ENCODE measurements around the gene SLC25A31.
A peak's percentile ranks its signal among the peaks of the same experiment; 100 is the strongest.

The SLC25A31 gene

DNA sequence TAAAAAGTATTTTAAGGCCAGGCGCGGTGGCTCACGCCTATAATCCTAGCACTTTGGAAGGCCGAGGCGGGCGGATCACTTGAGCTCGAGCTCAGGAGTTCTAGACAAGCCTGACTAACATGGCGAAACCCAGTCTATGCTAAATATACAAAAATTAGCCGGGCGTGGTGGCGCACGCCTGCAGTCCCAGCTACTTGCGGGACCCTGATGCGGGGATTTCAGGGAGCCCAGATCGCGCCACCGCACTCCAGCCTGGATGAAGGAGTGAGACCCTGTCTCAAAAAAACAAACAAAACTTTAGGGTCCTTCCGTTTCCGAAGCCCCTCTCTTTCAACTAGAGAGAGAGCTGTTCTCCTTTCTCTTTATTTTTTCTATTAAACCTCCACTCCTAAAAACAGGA is 1.2 kb downstream of the SLC25A31 start:
- H3K4me3 ChIP-seq (replicated peaks; ENCODE audit: low read depth, low read length), result no peak overlapping the region
- TF ChIP-seq, protein P1, sequence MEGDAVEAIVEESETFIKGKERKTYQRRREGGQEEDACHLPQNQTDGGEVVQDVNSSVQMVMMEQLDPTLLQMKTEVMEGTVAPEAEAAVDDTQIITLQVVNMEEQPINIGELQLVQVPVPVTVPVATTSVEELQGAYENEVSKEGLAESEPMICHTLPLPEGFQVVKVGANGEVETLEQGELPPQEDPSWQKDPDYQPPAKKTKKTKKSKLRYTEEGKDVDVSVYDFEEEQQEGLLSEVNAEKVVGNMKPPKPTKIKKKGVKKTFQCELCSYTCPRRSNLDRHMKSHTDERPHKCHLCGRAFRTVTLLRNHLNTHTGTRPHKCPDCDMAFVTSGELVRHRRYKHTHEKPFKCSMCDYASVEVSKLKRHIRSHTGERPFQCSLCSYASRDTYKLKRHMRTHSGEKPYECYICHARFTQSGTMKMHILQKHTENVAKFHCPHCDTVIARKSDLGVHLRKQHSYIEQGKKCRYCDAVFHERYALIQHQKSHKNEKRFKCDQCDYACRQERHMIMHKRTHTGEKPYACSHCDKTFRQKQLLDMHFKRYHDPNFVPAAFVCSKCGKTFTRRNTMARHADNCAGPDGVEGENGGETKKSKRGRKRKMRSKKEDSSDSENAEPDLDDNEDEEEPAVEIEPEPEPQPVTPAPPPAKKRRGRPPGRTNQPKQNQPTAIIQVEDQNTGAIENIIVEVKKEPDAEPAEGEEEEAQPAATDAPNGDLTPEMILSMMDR (IDR thresholded peaks at IDR 0.05; ENCODE audit: low read length, missing control alignments), result no peak
- no peak for DNase-seq (ENCODE audit: low read depth)

GRCh38 chr4:127732623-127733328 is 2.6 kb downstream of the SLC25A31 start:
- TF ChIP-seq, protein P1 (IDR thresholded peaks at IDR 0.05; ENCODE audit: low read length, missing control alignments), result peak; percentile 60
- peak; percentile 69 for DNase-seq (ENCODE audit: low read depth)
- H3K4me3 ChIP-seq (replicated peaks; ENCODE audit: low read depth, low read length), result no peak overlapping the region

- DNase-seq (ENCODE audit: low read depth), result no peak
- no peak overlapping the region for H3K4me3 ChIP-seq (replicated peaks; ENCODE audit: low read depth, low read length)
- TF ChIP-seq, protein P1 (IDR thresholded peaks at IDR 0.05; ENCODE audit: low read length, missing control alignments), result no peak
Measured at GRCh38 chr4:127734976-127735375, 4.8 kb downstream of the SLC25A31 start.

- H3K4me3 ChIP-seq (replicated peaks; ENCODE audit: low read depth, low read length), result no peak overlapping the region
- DNase-seq (ENCODE audit: low read depth), result no peak
- TF ChIP-seq, protein P1 (IDR thresholded peaks at IDR 0.05; ENCODE audit: low read length, missing control alignments), result no peak
Measured at GRCh38 chr4:127737295-127737694, 7.1 kb downstream of the SLC25A31 start.

DNA sequence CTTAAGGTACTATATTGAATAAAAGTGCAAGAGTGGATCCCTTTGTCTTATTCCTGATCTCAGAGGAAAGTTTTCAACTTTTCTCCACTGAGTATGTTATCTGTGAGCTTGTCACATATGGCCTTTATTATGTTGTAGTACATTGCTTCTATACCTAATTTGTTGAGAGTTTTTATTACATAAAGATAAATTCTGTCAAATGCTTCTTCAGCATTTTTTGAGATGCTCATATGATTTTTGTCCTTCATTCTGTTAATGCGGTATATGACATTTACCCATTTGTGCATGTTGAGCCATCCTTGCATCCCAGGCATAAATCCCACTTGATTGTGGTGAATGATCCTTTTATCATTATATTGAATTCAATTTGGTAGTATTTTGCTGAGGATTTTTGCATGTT is 11.0 kb downstream of the SLC25A31 start:
- H3K4me3 ChIP-seq (replicated peaks; ENCODE audit: low read depth, low read length), result no peak overlapping the region
- TF ChIP-seq, protein P1 (IDR thresholded peaks at IDR 0.05; ENCODE audit: low read length, missing control alignments), result no peak

DNA sequence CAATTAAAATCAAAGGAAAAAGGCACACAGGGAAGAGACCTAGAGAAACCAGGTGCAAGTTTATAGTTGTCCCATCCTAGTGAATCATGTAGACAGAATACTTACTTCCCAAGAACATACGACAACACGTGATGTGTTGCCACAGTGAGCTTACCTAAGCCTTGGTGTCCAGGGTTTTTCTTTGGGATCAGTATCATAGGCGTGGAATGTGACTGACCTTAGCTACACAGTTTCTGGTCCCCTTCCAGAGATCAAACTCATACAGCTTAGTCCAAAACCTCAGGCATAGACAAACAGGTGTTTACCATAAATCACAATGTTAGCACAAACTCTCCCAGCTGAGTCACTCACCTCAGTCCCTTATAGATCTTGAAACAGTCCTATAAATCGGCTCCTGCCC is 17.7 kb downstream of the SLC25A31 start:
- TF ChIP-seq, protein P1 (IDR thresholded peaks at IDR 0.05; ENCODE audit: low read length, missing control alignments), result no peak
- DNase-seq (ENCODE audit: low read depth), result no peak

More for the DNA sequence above, 11.0 kb downstream of the SLC25A31 start:
- DNase-seq (ENCODE audit: low read depth), result no peak

GRCh38 chr4:127748957-127749356 is 18.8 kb downstream of the SLC25A31 start:
- TF ChIP-seq, protein P1 (IDR thresholded peaks at IDR 0.05; ENCODE audit: low read length, missing control alignments), result no peak
- no peak for DNase-seq (ENCODE audit: low read depth)
- no peak overlapping the region for H3K4me3 ChIP-seq (replicated peaks; ENCODE audit: low read depth, low read length)

More for the DNA sequence above, 17.7 kb downstream of the SLC25A31 start:
- no peak overlapping the region for H3K4me3 ChIP-seq (replicated peaks; ENCODE audit: low read depth, low read length)
